ENCODE data around the gene NUS1.
"Not testable (repeated sequence)": the region's sequence is repeated elsewhere in the genome, so short reads cannot be mapped to it uniquely, and the experiment has no call there.

NUS1 gene

GRCh38 chr6:117653949-117654348 is 21.3 kb upstream of the NUS1 start:
- Histone ChIP-seq H3K9me3 (ENCODE audit: control insufficient read depth, low read length) (no peaks in the 10 kb centered on the region), H3K27me3 (ENCODE audit: control insufficient read depth, insufficient read depth, low read length) (no peaks in the 10 kb centered on the region), H3K36me3 (ENCODE audit: control insufficient read depth, insufficient read depth, low read length) (no peaks in the 10 kb centered on the region), H3K4me3 (ENCODE audit: low read depth, low read length) (no peak overlapping the region), H3K4me2 (ENCODE audit: low read length) (no peak overlapping the region), H3K79me2 (no peaks in the 10 kb centered on the region), H3K27ac (no peak overlapping the region), H3K9ac (no peak overlapping the region), H2AFZ (no peak overlapping the region), H3K4me1 (no peaks in the 10 kb centered on the region)
- no peak for TF ChIP-seq CTCF (IDR thresholded peaks at IDR 0.05)

- Histone ChIP-seq H2AFZ (no peak overlapping the region), H3K9ac (no peak overlapping the region), H3K4me3 (ENCODE audit: low read depth, low read length) (no peak overlapping the region), H3K9me3 (ENCODE audit: control insufficient read depth, low read length) (no peaks in the 10 kb centered on the region), H3K27me3 (ENCODE audit: control insufficient read depth, insufficient read depth, low read length) (no peaks in the 10 kb centered on the region), H3K4me2 (ENCODE audit: low read length) (no peak overlapping the region), H3K36me3 (ENCODE audit: control insufficient read depth, insufficient read depth, low read length) (no peaks in the 10 kb centered on the region), H3K4me1 (no peaks in the 10 kb centered on the region), H3K27ac (no peak overlapping the region), H3K79me2 (no peaks in the 10 kb centered on the region)
- no peak for TF ChIP-seq CTCF (IDR thresholded peaks at IDR 0.05)
Measured at GRCh38 chr6:117655380-117655779, 19.9 kb upstream of the NUS1 start.

DNA sequence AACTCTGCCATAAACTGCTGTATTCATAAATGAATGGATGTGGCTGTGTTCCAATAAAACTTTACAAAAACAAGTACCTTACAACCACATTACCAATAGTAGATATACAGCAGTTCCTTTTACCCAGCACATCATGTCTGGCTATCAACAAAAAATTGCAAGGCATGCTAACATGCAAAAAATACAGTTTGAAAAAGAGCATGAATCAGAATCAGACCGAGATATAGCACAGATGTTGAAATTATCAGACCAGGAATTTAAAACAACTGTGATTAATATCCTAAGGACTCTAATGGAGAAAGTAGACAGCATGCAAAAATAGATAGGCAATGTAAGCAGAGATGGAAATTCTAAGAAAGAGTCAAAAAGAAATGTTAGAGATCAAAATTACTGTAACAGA is 8.4 kb upstream of the NUS1 start:
- Histone ChIP-seq H3K4me2 (ENCODE audit: low read length) (no peak overlapping the region), H3K9me3 (ENCODE audit: control insufficient read depth, low read length) (no peaks in the 10 kb centered on the region), H3K79me2 (no peaks in the 10 kb centered on the region), H3K9ac (no peak overlapping the region), H3K27ac (no peak overlapping the region), H3K4me3 (ENCODE audit: low read depth, low read length) (no peak overlapping the region), H2AFZ (no peak overlapping the region), H3K36me3 (ENCODE audit: control insufficient read depth, insufficient read depth, low read length) (no peaks in the 10 kb centered on the region), H3K4me1 (no peaks in the 10 kb centered on the region), H3K27me3 (ENCODE audit: control insufficient read depth, insufficient read depth, low read length) (no peaks in the 10 kb centered on the region)
- no peak for TF ChIP-seq CTCF (IDR thresholded peaks at IDR 0.05)

DNA sequence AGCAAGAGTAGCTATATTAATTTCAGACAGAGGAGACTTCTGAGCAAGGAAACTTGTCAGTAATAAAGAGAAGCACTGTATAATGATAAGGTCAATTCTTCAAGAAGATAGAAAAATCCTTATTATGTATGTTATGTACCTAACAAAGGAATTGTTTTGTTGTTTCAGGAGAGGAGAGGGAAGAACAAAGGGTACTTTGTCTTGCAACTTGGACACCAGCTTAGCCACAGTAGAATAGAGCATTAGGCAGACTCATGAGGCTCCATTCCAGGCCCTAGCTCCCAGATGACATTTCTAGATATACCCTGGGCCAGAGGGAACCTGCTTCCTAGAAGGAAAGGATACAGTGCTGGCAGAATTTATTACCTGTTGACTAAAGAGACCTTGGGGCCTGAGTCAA is 6.5 kb upstream of the NUS1 start:
- H3K27ac ChIP-seq: no peak overlapping the region
- no peaks in the 10 kb centered on the region for H3K4me1 ChIP-seq
- H3K79me2 ChIP-seq: no peaks in the 10 kb centered on the region
- H3K4me3 ChIP-seq (ENCODE audit: low read depth, low read length): no peak overlapping the region
- no peaks in the 10 kb centered on the region for H3K27me3 ChIP-seq (ENCODE audit: control insufficient read depth, insufficient read depth, low read length)
- no peak overlapping the region for H2AFZ ChIP-seq
- no peaks in the 10 kb centered on the region for H3K36me3 ChIP-seq (ENCODE audit: control insufficient read depth, insufficient read depth, low read length)
- H3K9me3 ChIP-seq (ENCODE audit: control insufficient read depth, low read length): no peaks in the 10 kb centered on the region
- no peak overlapping the region for H3K9ac ChIP-seq
- TF ChIP-seq CTCF (IDR thresholded peaks at IDR 0.05): no peak
- no peak overlapping the region for H3K4me2 ChIP-seq (ENCODE audit: low read length)

DNA sequence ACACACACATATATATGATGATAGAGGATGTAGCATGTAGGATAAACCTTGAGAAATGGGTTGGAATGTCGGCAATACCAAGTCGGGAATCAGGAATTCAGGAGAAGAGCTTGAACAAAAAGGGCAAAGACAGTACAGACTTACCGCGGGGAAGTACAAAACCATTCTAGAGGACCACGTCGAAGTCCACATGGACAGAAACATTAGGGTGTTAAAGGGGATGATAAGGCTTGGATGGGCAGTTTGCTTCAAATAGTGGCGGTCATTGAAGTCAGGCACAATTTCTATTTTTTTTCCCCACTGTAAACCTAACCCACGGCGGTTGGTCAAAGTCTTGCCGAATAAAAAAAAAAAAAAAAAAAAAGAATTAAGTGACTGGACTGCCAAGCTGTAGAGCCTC is 766 bp upstream of the NUS1 start:
- H2AFZ ChIP-seq: peak overlapping the region; percentile 94
- H3K79me2 ChIP-seq: peaks cover 9% of the 10 kb centered on the region
- no peaks in the 10 kb centered on the region for H3K36me3 ChIP-seq (ENCODE audit: control insufficient read depth, insufficient read depth, low read length)
- H3K4me2 ChIP-seq (ENCODE audit: low read length): peak overlapping the region; percentile 80
- TF ChIP-seq CTCF (IDR thresholded peaks at IDR 0.05): no peak
- H3K27me3 ChIP-seq (ENCODE audit: control insufficient read depth, insufficient read depth, low read length): no peaks in the 10 kb centered on the region
- H3K27ac ChIP-seq: no peak overlapping the region
- H3K4me3 ChIP-seq (ENCODE audit: low read depth, low read length): no peak overlapping the region
- no peak overlapping the region for H3K9ac ChIP-seq
- H3K9me3 ChIP-seq (ENCODE audit: control insufficient read depth, low read length): no peaks in the 10 kb centered on the region
- H3K4me1 ChIP-seq: no peaks in the 10 kb centered on the region

- H3K9ac ChIP-seq: not testable (repeated sequence)
Measured at GRCh38 chr6:117675658-117676301, 511 bp downstream of the NUS1 start.

More at GRCh38 chr6:117675658-117676301, 511 bp downstream of the NUS1 start:
- H2AFZ ChIP-seq: peak overlapping the region; percentile 94
- not testable (repeated sequence) for H3K4me1 ChIP-seq; H3K27me3 ChIP-seq (ENCODE audit: control insufficient read depth, insufficient read depth, low read length); H3K9me3 ChIP-seq (ENCODE audit: control insufficient read depth, low read length); H3K36me3 ChIP-seq (ENCODE audit: control insufficient read depth, insufficient read depth, low read length); H3K79me2 ChIP-seq
- H3K4me2 ChIP-seq (ENCODE audit: low read length): peak overlapping the region; percentile 58
- peak overlapping the region; percentile 63 for H3K4me3 ChIP-seq (ENCODE audit: low read depth, low read length)
- peak overlapping the region; percentile 54 for H3K27ac ChIP-seq

Measured in parathyroid adenoma (tissue), 2 donors.